HT1080 (cell line): Measurements from ENCODE around the gene GNG10. TPM values are rescaled to one million over a fixed set of nuclear protein-coding genes. Genes with fewer than 3 reads are reported as not detected.
A peak's percentile ranks its signal among the peaks of the same experiment; 100 is the strongest.
"Not testable (repeated sequence)": the region's sequence is repeated elsewhere in the genome, so short reads cannot be mapped to it uniquely, and the experiment has no call there.

Experiments
- DNase-seq: peaks from one replicate; pipeline ENCODE4 v3.0.0-alpha.2; 2015; ENCODE audit warnings: low read depth
- polyA plus RNA-seq, 2 experiments: library from polyadenylated mRNA; depleted of rRNA; stranded (reverse); fragments of >200 nt; gene quantifications; 2 replicates each; pipeline ENCODE4 v1.2.3, GENCODE V29; 2015
- total RNA-seq: library from RNA; depleted of rRNA; stranded (reverse); fragments of >200 nt; shearing (Covaris generic); gene quantifications from 2 replicates; pipeline ENCODE4 v1.2.3, GENCODE V29; 2014; rRNA removed

The GNG10 gene
- 67.1 and 72.0 TPM in 2 replicates for total RNA-seq
- polyA plus RNA-seq (2015; cell fraction: cytosol; rRNA removed) = 108 and 112 TPM in 2 replicates
- 21.8 and 22.5 TPM in 2 replicates for polyA plus RNA-seq (2015; cell fraction: nucleus; rRNA removed)

GRCh38 chr9:111661150-111661801 is at the start of gene GNG10:
Gene GNG10 (plus strand): TSS chr9:111661605. CDS start chr9:111661635, 30 bp downstream.
- DNase-seq = peak; percentile 42

DNA sequence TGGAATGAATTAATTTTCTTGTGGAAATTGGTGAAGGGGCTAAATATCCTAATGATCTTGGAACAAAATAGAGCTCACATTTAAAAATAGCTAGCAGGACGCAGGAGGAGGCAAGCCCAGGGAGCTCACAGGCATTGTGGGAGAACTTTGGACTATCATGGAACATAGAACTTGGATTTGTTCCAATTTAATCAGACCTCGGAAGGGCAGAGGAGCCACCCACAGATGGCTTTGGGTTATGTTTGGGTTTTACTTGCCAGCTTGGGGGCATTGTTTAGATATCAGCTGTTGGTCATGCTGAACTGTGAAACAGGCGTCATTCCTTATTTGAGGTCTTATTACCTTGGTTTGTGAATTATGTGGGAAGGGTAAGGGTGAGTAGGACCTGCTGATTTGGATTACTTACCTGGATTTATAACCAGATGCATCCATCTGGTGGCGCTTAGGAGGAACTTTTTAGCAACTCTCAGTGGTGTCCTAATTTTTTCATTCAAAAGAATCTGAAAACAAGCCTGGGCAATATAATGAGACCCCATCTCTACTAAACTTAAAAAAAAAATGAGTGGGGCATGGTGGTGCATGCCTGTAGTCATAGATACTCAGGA is 47.9 kb upstream of the GNG10 start:
- no peak for DNase-seq

GRCh38 chr9:111615928-111616327 is 45.5 kb upstream of the GNG10 start:
- no peak for DNase-seq

DNA sequence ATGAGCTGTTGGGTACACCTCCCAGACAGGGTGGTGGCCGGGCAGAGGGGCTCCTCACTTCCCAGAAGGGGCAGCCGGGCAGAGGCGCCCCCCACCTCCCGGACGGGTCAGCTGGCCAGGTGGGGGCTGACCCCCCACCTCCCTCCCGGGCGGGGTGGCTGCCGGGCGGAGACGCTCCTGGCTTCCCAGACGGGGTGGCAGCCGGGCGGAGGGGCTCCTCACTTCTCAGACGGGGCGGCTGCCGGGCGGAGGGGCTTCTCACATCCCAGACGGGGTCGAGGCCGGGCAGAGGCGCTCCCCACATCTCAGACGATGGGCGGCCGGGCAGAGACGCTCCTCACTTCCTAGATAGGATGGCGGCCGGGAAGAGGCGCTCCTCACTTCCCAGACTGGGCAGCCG is 44.1 kb upstream of the GNG10 start:
- DNase-seq = not testable (repeated sequence)

GRCh38 chr9:111621895-111622480 is 39.4 kb upstream of the GNG10 start:
- no peak for DNase-seq

DNA sequence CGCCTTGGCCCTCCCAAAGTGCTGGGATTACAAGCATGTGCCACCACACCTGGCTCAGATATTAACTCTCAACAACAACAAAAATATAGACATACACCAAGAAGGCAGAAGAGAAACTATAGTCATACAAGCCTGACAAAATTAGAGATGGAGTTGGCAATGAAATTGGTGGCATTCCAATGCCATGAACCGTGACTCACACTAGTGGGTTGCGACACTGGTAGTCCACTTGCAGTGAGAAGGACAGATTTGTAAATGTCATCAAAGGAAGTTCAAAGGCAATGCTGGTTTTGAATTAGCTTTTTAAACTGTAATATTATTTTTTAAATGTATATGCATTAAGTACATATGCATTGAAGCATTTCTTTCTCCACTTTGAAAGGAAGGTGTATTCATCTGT is 38.8 kb upstream of the GNG10 start:
- DNase-seq = peak; percentile 70

DNA sequence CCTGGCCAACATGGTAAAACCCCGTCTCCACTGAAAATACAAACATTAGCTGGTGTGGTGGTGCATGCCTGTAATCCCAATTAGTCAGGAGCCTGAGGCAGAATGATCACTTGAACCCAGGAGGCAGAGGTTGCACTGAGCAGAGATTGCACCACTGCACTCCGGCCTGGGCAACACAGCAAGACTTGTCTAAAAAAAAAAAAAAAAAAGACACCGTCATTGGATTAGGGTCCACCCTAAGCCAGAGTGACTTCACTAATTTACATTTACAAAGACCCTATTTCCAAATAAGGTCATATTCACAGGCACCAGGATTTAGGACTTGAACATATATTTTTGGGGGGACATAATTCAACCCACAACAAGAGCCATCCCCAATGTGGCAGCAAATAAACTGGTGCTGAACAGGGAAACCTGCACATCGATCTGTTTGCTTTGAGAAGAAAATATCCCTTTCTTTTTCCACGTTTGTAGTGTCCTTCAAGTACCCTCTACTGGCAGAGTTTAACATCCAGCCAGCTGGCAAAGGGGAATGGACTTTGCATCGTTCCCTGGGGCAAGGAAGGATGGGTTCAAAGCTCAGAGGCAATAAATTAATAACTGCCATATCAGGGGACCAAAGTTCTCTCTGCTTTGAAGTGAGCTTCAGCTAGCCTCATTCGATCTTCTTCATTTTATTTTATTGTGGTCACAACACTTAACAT is 34.0 kb upstream of the GNG10 start:
- DNase-seq = no peak

DNA sequence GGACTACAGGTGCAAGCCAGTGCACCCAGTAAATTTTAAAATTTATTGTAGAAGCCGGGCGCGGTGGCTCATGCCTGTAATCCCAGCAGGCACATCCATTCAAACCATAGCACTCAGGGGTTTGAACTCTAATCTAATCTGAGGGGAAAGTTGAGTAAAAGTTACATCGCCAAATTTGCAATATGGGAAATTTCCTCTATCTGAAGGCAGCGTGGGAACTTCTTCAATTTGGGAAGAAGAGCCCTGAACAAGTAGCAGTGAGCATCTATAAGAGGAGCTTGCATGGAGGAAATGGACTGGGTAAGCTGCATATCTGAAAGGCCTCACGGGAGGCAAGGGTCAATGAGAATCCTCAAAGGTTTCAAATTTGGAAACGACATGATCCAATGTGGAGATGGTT is 33.0 kb upstream of the GNG10 start:
- DNase-seq = no peak

DNA sequence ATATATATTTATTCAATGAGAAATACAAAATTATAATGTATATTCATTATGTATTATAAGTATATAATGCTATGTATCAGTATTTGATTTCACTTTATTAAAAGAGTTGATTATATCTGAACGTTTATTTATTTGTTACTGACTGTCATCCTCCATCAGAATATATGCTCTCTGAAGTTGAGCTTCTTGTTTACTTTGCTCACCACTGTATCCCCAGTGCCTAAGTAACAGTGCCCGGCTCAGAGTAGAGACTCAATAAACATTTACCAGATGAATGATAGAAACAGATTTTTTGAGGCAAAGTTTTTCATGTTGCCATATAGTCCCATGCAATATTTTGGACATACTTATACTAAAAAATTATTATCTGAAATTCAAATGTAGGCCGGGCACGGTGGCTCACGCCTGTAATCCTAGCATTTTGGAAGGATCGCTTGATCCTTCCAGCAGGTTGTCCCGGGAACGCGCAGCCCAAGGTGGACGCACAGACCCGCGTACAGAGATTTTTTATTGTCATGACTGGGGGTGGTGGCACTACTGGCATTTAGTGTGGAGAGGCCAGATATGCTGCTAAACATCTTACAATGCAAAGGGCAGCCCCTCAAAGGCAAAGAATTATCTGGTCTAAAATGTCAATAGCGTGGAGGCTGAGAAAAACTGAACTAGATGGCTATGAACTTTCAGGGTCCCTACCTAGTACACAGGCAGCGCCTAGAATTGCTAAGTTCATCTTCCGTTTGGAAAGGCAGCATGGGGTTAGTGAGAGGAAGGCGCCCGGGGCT is 31.0 kb upstream of the GNG10 start:
- DNase-seq = no peak

DNA sequence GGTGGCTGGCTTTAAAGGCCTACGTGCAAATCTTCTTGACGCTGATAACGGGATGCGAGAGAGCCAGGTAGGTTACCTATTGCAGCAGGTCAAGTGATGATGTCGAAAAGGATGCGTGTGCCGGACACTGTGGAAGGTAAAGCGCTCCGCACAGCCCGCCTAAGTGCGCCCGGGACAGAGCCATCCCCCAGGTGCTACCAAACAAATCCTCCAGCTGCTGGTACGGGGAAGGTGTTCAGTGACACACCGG is 30.5 kb upstream of the GNG10 start:
- no peak for DNase-seq

DNA sequence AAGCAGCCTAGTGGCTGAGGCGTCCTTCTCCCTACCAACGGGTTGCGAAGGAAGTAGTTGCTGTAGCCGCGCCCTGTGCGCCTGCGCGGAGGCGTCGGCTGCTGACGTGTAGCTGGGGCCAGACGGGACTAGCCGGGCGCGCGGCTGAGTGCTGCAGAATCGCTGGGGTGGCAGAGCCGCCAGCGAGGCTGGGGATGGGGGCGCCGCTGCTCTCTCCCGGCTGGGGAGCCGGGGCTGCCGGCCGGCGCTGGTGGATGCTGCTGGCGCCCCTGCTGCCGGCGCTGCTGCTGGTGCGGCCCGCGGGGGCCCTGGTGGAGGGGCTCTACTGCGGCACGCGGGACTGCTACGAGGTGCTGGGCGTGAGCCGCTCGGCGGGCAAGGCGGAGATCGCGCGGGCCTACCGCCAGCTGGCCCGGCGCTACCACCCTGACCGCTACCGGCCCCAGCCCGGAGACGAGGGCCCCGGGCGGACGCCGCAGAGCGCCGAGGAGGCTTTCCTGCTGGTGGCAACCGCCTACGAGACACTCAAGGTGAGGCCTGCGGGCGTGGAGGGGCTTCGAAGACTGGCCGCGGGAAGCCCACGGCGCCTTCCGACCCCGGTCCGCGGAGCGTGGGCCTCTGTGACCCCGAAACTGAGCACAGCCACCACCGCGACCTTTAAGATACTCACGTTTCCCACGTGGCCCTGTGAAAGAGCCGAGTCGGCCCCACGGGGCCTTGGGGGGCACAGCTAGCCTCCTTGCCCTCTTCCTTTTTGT is 30.0 kb upstream of the GNG10 start, which contains the start of gene DNAJC25:
Gene DNAJC25 (plus strand): TSS at position 121 of the 758 bp plus-strand sequence. CDS start 74 bp downstream, at position 195.
- DNase-seq = peak; percentile 97

GRCh38 chr9:111632060-111632459 is 29.3 kb upstream of the GNG10 start:
- DNase-seq = no peak

- no peak for DNase-seq
Measured at GRCh38 chr9:111632695-111633388, 28.6 kb upstream of the GNG10 start.

GRCh38 chr9:111633389-111633736 is 28.0 kb upstream of the GNG10 start:
- no peak for DNase-seq

DNA sequence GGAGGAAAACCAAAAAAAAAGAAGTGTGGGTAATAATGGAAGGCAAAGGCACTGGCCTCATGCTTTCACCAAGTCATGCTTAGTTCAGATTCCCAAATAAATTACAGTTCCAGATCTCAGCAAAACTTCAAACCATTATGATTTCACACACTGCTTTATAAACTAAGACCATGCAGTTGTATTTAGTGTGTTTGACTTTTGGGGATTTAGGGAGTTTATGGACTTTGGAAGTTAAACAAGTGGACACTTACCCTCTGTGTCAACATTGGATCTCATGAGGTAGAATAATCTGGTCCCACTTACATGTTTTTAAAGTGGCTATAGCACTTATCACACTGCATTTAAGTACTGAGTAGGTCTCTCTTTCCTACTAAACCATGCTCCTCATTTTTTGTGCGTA is 26.5 kb upstream of the GNG10 start:
- no peak for DNase-seq

- no peak for DNase-seq
Measured at GRCh38 chr9:111637421-111637950, 23.9 kb upstream of the GNG10 start.

- no peak for DNase-seq
Measured at GRCh38 chr9:111644195-111644772, 17.1 kb upstream of the GNG10 start.

DNA sequence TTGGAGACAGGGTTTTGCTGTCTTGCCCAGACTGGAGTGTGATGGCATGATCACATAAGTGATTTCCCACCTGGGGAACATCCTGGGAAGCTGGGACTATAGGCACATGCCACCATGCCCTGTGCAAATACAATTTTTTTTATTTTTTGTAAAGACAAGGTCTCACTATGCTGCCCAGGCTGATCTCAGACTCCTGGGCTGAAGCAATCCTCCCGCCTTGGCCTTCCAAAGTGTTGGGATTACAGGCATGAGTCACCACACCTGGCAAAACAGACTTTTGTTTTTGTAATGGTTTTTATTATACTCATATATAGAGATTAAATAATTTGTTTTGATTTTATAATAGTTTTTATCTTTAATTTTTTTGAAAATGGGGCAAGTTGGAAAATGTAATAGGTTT is 15.6 kb upstream of the GNG10 start:
- DNase-seq = no peak

GRCh38 chr9:111646417-111646816 is 15.0 kb upstream of the GNG10 start:
- DNase-seq = no peak

DNA sequence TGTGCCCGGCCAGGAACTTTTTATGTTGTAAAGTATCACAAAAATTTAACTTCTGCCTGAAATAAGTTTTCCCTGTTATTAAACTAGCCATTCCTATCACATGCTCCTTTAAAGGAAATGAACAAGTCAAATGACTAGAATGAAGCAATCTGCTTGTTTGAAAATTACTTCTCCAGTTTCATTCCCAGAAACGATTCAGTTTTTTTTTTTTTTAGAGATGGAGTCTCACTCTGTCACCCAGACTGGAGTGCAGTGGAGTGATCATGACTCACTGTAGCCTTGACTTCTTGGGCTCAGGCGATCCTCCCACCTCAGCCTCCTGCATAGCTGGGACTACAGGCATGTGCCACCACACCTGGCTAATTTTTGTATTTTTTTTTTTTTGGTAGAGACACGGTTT is 13.3 kb upstream of the GNG10 start:
- peak; percentile 42 for DNase-seq
